SJSA1 (cell line): ENCODE data around the gene CAB39L. TPM values are rescaled to one million over a fixed set of nuclear protein-coding genes. Genes with fewer than 3 reads are reported as not detected.

Source experiments
- DNase-seq, 2 experiments: peaks; one replicate each; pipeline ENCODE4 v3.0.0-alpha.2; 2015 to 2020; ENCODE audit warnings: low spot score in 2 of 2, low read depth in 1 of 2
- H3K27ac ChIP-seq: fragments of 250-450 bp; sonication (Bioruptor Pico); 2 replicates; pipeline ENCODE4 v1.5.1; 2020; ENCODE audit warnings: mild to moderate bottlenecking, moderate library complexity
- H3K27me3 ChIP-seq: fragments of 250-450 bp; sonication (Bioruptor Pico); replicated peaks from 2 replicates; pipeline ENCODE4 v1.5.1; 2020; ENCODE audit warnings: mild to moderate bottlenecking, moderate library complexity
- H3K36me3 ChIP-seq: fragments of 250-450 bp; sonication (Bioruptor Pico); 2 replicates; pipeline ENCODE4 v1.5.1; 2020; ENCODE audit warnings: mild to moderate bottlenecking
- H3K4me1 ChIP-seq: fragments of 250-450 bp; sonication (Bioruptor Pico); replicated peaks from 2 replicates; pipeline ENCODE4 v1.6.1; 2021; ENCODE audit warnings: mild to moderate bottlenecking
- H3K4me3 ChIP-seq: fragments of 250-450 bp; sonication (Bioruptor Pico); 2 replicates; pipeline ENCODE4 v1.5.1; 2020; ENCODE audit warnings: mild to moderate bottlenecking
- H3K9me3 ChIP-seq: fragments of 250-450 bp; sonication (Bioruptor Pico); replicated peaks from 2 replicates; pipeline ENCODE4 v1.5.1; 2020; ENCODE audit warnings: mild to moderate bottlenecking
- total RNA-seq: library from RNA; depleted of rRNA; stranded (reverse); fragments of >200 nt; shearing (Covaris generic); gene quantifications from 2 replicates; pipeline ENCODE4 v1.2.3, GENCODE V29; 2014

Gene CAB39L
- total RNA-seq, 1 experiment from 2014 or later: 6.5 TPM

- H3K4me3 ChIP-seq: no peak overlapping the region
- DNase-seq: peak; percentile 57 to 58
- peaks cover 10% of the 10 kb centered on the region for H3K4me1 ChIP-seq
- no peaks in the 10 kb centered on the region for H3K36me3 ChIP-seq
- no peaks in the 10 kb centered on the region for H3K27me3 ChIP-seq
- H3K27ac ChIP-seq: peak overlapping the region; percentile 14
- no peaks in the 10 kb centered on the region for H3K9me3 ChIP-seq
Measured at GRCh38 chr13:49403996-49404702, 39.7 kb downstream of the CAB39L start.

- DNase-seq: peak in 1 of 2 experiments; percentile 40
Measured at GRCh38 chr13:49400755-49401659, 42.9 kb downstream of the CAB39L start.

GRCh38 chr13:49399801-49400472 lies 43.9 kb downstream of the CAB39L start:
- Histone ChIP-seq H3K36me3 (no peaks in the 10 kb centered on the region), H3K27ac (no peak overlapping the region), H3K4me3 (no peak overlapping the region), H3K9me3 (no peaks in the 10 kb centered on the region), H3K4me1 (peaks cover 10% of the 10 kb centered on the region), H3K27me3 (no peaks in the 10 kb centered on the region)
- no peak for DNase-seq

More at GRCh38 chr13:49400755-49401659, 42.9 kb downstream of the CAB39L start:
- Histone ChIP-seq H3K4me1 (peaks cover 10% of the 10 kb centered on the region), H3K27ac (no peak overlapping the region; the same call in 1 of the 2 replicates), H3K4me3 (no peak overlapping the region), H3K36me3 (no peaks in the 10 kb centered on the region), H3K27me3 (no peaks in the 10 kb centered on the region), H3K9me3 (no peaks in the 10 kb centered on the region)

GRCh38 chr13:49395878-49396380 lies 47.9 kb downstream of the CAB39L start:
- DNase-seq: no peak
- Histone ChIP-seq H3K36me3 (no peaks in the 10 kb centered on the region), H3K4me1 (peaks cover 2% of the 10 kb centered on the region), H3K4me3 (no peak overlapping the region), H3K27ac (no peak overlapping the region), H3K9me3 (no peaks in the 10 kb centered on the region), H3K27me3 (no peaks in the 10 kb centered on the region)

GRCh38 chr13:49395451-49395865 lies 48.4 kb downstream of the CAB39L start:
- no peak overlapping the region for H3K4me3 ChIP-seq
- DNase-seq: no peak

GRCh38 chr13:49388091-49388635 lies 55.7 kb downstream of the CAB39L start:
- H3K27ac ChIP-seq: no peak overlapping the region
- peaks cover 16% of the 10 kb centered on the region for H3K4me1 ChIP-seq
- no peaks in the 10 kb centered on the region; the same call in 1 of the 2 replicates for H3K9me3 ChIP-seq
- no peaks in the 10 kb centered on the region for H3K27me3 ChIP-seq
- H3K4me3 ChIP-seq: no peak overlapping the region
- H3K36me3 ChIP-seq: no peaks in the 10 kb centered on the region
- no peak for DNase-seq

More at GRCh38 chr13:49395451-49395865, 48.4 kb downstream of the CAB39L start:
- Histone ChIP-seq H3K36me3 (no peaks in the 10 kb centered on the region), H3K9me3 (no peaks in the 10 kb centered on the region), H3K4me1 (no peaks in the 10 kb centered on the region), H3K27me3 (no peaks in the 10 kb centered on the region), H3K27ac (no peak overlapping the region)

- DNase-seq: no peak
Measured at GRCh38 chr13:49386664-49387063, 57.2 kb downstream of the CAB39L start.

GRCh38 chr13:49376121-49376520 lies 67.7 kb downstream of the CAB39L start:
- no peak for DNase-seq
- Histone ChIP-seq H3K27ac (no peak overlapping the region), H3K4me1 (peaks cover 3% of the 10 kb centered on the region; the same call in 1 of the 2 replicates), H3K36me3 (no peaks in the 10 kb centered on the region), H3K9me3 (no peaks in the 10 kb centered on the region), H3K4me3 (no peak overlapping the region), H3K27me3 (no peaks in the 10 kb centered on the region)

More at GRCh38 chr13:49386664-49387063, 57.2 kb downstream of the CAB39L start:
- Histone ChIP-seq H3K27ac (no peak overlapping the region), H3K4me3 (no peak overlapping the region), H3K36me3 (no peaks in the 10 kb centered on the region), H3K27me3 (no peaks in the 10 kb centered on the region), H3K9me3 (no peaks in the 10 kb centered on the region; the same call in 1 of the 2 replicates), H3K4me1 (peaks cover 16% of the 10 kb centered on the region)

- H3K27ac ChIP-seq: no peak overlapping the region
- H3K9me3 ChIP-seq: no peaks in the 10 kb centered on the region
- no peaks in the 10 kb centered on the region for H3K27me3 ChIP-seq
- H3K4me3 ChIP-seq: no peak overlapping the region
- DNase-seq: no peak
- H3K4me1 ChIP-seq: peaks cover 3% of the 10 kb centered on the region; the same call in 1 of the 2 replicates
- H3K36me3 ChIP-seq: no peaks in the 10 kb centered on the region
Measured at GRCh38 chr13:49374585-49375290, 69.1 kb downstream of the CAB39L start.

GRCh38 chr13:49373716-49374115 lies 70.1 kb downstream of the CAB39L start:
- Histone ChIP-seq H3K4me1 (peaks cover 3% of the 10 kb centered on the region; the same call in 1 of the 2 replicates), H3K36me3 (no peaks in the 10 kb centered on the region), H3K9me3 (no peaks in the 10 kb centered on the region), H3K27me3 (no peaks in the 10 kb centered on the region), H3K4me3 (no peak overlapping the region), H3K27ac (no peak overlapping the region)
- DNase-seq: no peak

- DNase-seq: no peak
- Histone ChIP-seq H3K9me3 (no peaks in the 10 kb centered on the region), H3K4me1 (peaks cover 3% of the 10 kb centered on the region; the same call in 1 of the 2 replicates), H3K27ac (no peak overlapping the region), H3K27me3 (no peaks in the 10 kb centered on the region), H3K4me3 (no peak overlapping the region), H3K36me3 (no peaks in the 10 kb centered on the region)
Measured at GRCh38 chr13:49371943-49372613, 71.8 kb downstream of the CAB39L start.

- Histone ChIP-seq H3K36me3 (no peaks in the 10 kb centered on the region), H3K9me3 (no peaks in the 10 kb centered on the region), H3K4me1 (peaks cover 3% of the 10 kb centered on the region; the same call in 1 of the 2 replicates), H3K4me3 (no peak overlapping the region), H3K27me3 (no peaks in the 10 kb centered on the region), H3K27ac (no peak overlapping the region)
- no peak for DNase-seq
Measured at GRCh38 chr13:49370371-49370770, 73.5 kb downstream of the CAB39L start.
